ENCODE measurements around the gene KAT8. TPM values are rescaled to one million over a fixed set of nuclear protein-coding genes. Genes with fewer than 3 reads are reported as not detected.

The KAT8 gene
- total and polyA plus RNA-seq, 10 of the 15 experiments (the other 5 are each of a cell fraction or from before 2014, with no cell fraction given): 5.5 to 55.8 (median 39.6) TPM

DNA sequence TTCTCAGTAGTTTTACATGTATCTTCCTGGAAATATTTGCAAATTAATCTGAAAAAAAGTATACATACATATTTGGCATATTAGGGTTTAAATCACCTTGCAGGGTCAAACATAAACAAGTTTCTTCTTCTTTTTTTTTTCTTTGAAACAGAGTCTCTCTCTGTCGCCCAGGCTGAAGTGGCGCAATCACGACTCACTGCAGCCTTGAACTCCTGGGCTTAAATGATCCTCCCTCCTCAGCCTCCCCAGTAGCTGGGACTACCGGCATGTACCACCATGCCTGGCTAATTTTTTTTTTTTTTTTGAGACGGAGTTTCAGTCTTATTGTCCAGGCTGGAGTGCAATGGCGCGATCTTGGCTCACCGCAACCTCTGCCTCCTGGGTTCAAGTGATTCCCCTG lies 49.9 kb downstream of the KAT8 start (continued):
- TF ChIP-seq, protein P1, sequence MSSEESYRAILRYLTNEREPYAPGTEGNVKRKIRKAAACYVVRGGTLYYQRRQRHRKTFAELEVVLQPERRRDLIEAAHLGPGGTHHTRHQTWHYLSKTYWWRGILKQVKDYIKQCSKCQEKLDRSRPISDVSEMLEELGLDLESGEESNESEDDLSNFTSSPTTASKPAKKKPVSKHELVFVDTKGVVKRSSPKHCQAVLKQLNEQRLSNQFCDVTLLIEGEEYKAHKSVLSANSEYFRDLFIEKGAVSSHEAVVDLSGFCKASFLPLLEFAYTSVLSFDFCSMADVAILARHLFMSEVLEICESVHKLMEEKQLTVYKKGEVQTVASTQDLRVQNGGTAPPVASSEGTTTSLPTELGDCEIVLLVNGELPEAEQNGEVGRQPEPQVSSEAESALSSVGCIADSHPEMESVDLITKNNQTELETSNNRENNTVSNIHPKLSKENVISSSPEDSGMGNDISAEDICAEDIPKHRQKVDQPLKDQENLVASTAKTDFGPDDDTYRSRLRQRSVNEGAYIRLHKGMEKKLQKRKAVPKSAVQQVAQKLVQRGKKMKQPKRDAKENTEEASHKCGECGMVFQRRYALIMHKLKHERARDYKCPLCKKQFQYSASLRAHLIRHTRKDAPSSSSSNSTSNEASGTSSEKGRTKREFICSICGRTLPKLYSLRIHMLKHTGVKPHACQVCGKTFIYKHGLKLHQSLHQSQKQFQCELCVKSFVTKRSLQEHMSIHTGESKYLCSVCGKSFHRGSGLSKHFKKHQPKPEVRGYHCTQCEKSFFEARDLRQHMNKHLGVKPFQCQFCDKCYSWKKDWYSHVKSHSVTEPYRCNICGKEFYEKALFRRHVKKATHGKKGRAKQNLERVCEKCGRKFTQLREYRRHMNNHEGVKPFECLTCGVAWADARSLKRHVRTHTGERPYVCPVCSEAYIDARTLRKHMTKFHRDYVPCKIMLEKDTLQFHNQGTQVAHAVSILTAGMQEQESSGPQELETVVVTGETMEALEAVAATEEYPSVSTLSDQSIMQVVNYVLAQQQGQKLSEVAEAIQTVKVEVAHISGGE (CRISPR knock-in tag; IDR thresholded peaks at IDR 0.05): no peak
- TF ChIP-seq BACH1 (IDR thresholded peaks at IDR 0.05; ENCODE audit: borderline replicate concordance) (no peak), BHLHE40 (IDR thresholded peaks at IDR 0.05; ENCODE audit: borderline replicate concordance in 1 of 2, low read depth in 2 of 2, low read length in 1 of 2) (no peak)

DNA sequence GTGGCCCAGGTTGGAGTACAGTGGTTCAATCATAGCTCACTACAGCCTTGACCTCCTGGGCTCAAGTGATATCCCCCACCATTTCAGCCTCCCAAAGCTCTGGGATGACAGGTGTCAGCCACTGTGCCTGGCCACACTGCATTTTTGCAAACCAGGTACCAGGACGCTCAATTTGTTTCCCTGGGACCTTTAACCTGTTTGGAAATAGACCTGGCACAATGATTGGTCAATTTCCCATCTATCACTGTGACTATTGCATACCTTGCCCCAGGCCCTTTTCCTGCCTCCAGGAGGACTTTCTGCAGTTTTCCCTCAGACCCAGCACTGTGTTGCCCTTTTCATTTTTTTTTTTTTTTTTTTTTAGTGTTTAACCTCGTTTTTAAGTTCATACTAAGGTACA lies 51.4 kb downstream of the KAT8 start:
- DNase-seq (ENCODE audit: low read depth, low spot score) (no peak), FAIRE-seq (no peak), ATAC-seq (no peak)
- H3K4me2 ChIP-seq (ENCODE audit: control insufficient read depth, insufficient read depth): no peak overlapping the region
- no peaks in the 10 kb centered on the region for H4K20me1 ChIP-seq (ENCODE audit: control insufficient read depth, insufficient read depth)
- no peak overlapping the region for H3K27ac ChIP-seq (ENCODE audit: control insufficient read depth, insufficient read depth)
- H3K4me1 ChIP-seq (ENCODE audit: control insufficient read depth, insufficient read depth, low read length): no peaks in the 10 kb centered on the region
- no peak overlapping the region for H2AFZ ChIP-seq (ENCODE audit: control insufficient read depth, low read depth, low read length)
- no peak overlapping the region for H3K4me3 ChIP-seq
- 5% methylated on average over 1 of the region's 2 CpGs for WGBS (ENCODE audit: insufficient coverage, insufficient replicate concordance, low lambda C conversion rate, missing lambda C conversion rate)
- intact Hi-C loops (cut with micrococcal nuclease; ENCODE audit: unreplicated experiment) (no loop called here), in situ Hi-C loops (cut with MboI) (no loop called here)
- no peaks in the 10 kb centered on the region for H3K79me2 ChIP-seq (ENCODE audit: control insufficient read depth, insufficient read depth, low read length)
- H3K27me3 ChIP-seq (replicated peaks in 1 of 2; ENCODE audit: control insufficient read depth in 2 of 2, insufficient read depth in 2 of 2, low read length in 1 of 2): no peaks in the 10 kb centered on the region; a peak in 1 of 4 replicates
- no TSS peak for BruUV-seq (replicated peaks)
- ChIA-PET CTCF (no interaction called here), RAD21 (ENCODE audit: unreplicated experiment) (interaction anchor here (0.5 kb wide), 1 partner anchor 77 kb away, joined by 3 read pairs; no protein-coding TSS in a partner anchor), POLR2A (no interaction called here), SMC1A (ENCODE audit: uncharacterized antibody, unreplicated experiment) (interaction anchor here (0.6 to 1.1 kb wide), 2 partner anchors 12 to 29 kb away, joined by 3 read pairs; no protein-coding TSS in a partner anchor)
- H3K9me3 ChIP-seq (replicated peaks; ENCODE audit: control insufficient read depth, insufficient read depth, low read length): no peaks in the 10 kb centered on the region
- TF ChIP-seq CHD2 (IDR thresholded peaks at IDR 0.05; ENCODE audit: borderline replicate concordance, low read depth, low read length) (no peak), CEBPB (IDR thresholded peaks at IDR 0.05; ENCODE audit: borderline replicate concordance in 1 of 2, low read depth in 2 of 2, low read length in 2 of 2) (no peak), HDAC6 (IDR thresholded peaks at IDR 0.05; ENCODE audit: unreplicated experiment) (no peak), WRNIP1 (IDR thresholded peaks at IDR 0.05; ENCODE audit: borderline replicate concordance, low read depth, low read length) (no peak), CREB1 (IDR thresholded peaks at IDR 0.05; ENCODE audit: low read depth) (no peak), ZNF207 (IDR thresholded peaks at IDR 0.05; ENCODE audit: borderline replicate concordance) (no peak), NBN (IDR thresholded peaks at IDR 0.05) (no peak), BHLHE40 (IDR thresholded peaks at IDR 0.05; ENCODE audit: borderline replicate concordance in 1 of 2, low read depth in 2 of 2, low read length in 1 of 2) (no peak), STAT1 (conservative IDR thresholded peaks at IDR 0.05) (no peak), NRF1 (conservative IDR thresholded peaks at IDR 0.05; ENCODE audit: low read depth, low read length) (no peak), ZBED1 (IDR thresholded peaks at IDR 0.05; ENCODE audit: borderline replicate concordance) (no peak), TAF1 (IDR thresholded peaks at IDR 0.05; ENCODE audit: borderline replicate concordance, low read depth, low read length) (no peak), POU2F2 (IDR thresholded peaks at IDR 0.05; ENCODE audit: borderline replicate concordance, low read depth, low read length) (no peak)
- TF ChIP-seq, protein P2, sequence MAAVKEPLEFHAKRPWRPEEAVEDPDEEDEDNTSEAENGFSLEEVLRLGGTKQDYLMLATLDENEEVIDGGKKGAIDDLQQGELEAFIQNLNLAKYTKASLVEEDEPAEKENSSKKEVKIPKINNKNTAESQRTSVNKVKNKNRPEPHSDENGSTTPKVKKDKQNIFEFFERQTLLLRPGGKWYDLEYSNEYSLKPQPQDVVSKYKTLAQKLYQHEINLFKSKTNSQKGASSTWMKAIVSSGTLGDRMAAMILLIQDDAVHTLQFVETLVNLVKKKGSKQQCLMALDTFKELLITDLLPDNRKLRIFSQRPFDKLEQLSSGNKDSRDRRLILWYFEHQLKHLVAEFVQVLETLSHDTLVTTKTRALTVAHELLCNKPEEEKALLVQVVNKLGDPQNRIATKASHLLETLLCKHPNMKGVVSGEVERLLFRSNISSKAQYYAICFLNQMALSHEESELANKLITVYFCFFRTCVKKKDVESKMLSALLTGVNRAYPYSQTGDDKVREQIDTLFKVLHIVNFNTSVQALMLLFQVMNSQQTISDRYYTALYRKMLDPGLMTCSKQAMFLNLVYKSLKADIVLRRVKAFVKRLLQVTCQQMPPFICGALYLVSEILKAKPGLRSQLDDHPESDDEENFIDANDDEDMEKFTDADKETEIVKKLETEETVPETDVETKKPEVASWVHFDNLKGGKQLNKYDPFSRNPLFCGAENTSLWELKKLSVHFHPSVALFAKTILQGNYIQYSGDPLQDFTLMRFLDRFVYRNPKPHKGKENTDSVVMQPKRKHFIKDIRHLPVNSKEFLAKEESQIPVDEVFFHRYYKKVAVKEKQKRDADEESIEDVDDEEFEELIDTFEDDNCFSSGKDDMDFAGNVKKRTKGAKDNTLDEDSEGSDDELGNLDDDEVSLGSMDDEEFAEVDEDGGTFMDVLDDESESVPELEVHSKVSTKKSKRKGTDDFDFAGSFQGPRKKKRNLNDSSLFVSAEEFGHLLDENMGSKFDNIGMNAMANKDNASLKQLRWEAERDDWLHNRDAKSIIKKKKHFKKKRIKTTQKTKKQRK (IDR thresholded peaks at IDR 0.05; ENCODE audit: low read depth, low read length): no peak
- no peaks in the 10 kb centered on the region for H3K36me3 ChIP-seq (ENCODE audit: control insufficient read depth in 2 of 2, insufficient read depth in 2 of 2, low read length in 1 of 2)
- H3K9ac ChIP-seq (ENCODE audit: control insufficient read depth, insufficient read depth, low read length): no peak overlapping the region

Data from GM12878 (cell line).